Activated naive CD4-positive, alpha-beta T cell treated with Interleukin-2 at 50 U/mL for 16 hours (primary cell): Measurements from ENCODE around the gene NRXN3.

ENCODE experiments used
- DNase-seq: peaks from one replicate; pipeline ENCODE4 v3.0.0-alpha.2; 2020

The NRXN3 gene

DNA sequence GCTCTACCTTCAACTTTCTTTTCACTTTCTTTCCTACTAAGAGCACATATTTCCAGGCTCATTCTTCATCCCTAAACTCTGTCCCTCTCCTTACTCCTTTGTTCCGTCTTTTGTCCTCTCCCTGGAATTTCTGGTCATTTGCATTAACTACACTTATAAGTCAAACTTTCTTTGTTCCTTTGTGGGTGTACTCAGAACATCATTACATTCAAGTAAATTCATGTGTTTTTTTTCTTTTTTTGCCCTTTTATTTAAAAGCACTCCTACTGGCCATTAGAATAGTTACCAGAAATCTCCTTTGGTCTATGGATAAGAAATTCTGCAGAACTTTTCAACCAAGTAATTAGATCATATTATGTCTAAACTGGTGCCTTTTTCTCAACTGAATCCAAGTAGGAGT lies 1238.5 kb downstream of the NRXN3 start:
- no peak for DNase-seq

GRCh38 chr14:79411403-79412174 lies 1241.4 kb downstream of the NRXN3 start:
- no peak for DNase-seq

DNA sequence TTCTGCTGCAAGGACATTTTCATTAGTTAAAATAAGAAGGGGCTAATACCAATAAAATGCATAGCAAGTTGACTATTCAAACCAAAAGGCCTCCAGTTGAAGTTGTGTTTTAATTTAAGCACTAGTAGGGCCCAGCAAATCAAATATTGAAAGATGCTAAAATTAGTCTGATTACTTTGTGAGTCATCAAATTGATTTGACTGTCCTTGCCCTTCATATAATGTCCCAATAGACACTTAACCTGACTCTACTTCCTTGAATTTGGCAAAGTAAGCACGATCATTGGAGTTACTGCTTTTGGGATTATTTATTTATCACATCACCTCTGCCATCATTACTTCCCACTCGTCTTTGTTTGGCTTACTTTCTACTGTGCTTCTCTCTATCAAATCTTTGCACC lies 1242.6 kb downstream of the NRXN3 start:
- no peak for DNase-seq

DNA sequence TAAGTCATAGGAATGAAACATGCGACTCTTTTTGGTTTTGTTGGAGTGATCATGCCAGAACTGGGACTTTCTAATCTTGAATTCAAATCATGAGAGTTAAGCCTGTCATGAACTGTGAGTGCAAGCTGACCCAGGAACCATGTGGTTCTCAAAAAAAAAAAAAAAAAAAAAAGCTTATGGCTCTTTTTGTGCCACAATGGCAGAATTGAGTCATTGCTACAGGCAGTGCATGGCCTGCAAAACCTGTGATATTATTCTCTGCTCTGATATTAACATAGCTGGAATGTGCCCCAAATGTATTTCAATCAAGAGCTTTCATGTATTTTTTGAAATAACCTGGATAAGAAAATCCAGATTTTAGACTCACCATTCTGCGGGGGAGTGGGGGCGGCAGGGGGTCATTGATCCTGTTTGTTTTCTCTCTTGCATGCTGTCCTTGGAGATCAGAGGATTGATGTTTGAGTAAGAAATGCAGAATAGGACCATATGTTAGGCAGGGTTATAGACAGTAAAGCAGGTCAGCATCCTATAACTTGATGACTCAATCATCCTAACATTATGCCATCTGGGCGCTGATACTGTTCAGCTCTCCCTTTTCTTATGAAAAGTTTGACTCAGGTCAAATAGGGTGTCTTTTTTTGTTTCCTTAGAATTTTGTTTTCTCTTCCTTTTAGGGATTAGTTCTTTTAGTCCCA lies 1243.7 kb downstream of the NRXN3 start:
- DNase-seq: no peak

DNA sequence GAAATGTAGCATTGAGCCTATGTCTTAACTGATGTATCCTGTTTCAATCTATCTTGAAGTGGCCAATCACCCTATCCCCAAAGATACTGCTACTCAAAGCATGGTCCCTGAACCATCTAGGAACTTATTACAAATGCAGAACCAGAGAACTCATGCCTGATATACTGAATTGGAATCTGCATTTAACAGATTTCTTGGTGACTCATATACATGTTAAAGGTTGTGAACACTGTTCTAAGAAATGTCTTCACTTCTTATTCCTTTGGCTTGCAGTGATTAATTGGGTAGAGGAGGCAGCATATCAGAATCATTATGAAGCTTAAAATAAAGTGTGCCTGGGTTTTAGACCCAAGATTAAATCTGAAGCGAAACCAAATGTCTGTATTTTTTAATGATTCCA lies 1245.6 kb downstream of the NRXN3 start:
- no peak for DNase-seq

- no peak for DNase-seq
These were observed 1247.8 kb downstream of the NRXN3 start for GRCh38 chr14:79417961-79418360.

- DNase-seq: no peak
These were observed 1248.7 kb downstream of the NRXN3 start for GRCh38 chr14:79418649-79419415.

DNA sequence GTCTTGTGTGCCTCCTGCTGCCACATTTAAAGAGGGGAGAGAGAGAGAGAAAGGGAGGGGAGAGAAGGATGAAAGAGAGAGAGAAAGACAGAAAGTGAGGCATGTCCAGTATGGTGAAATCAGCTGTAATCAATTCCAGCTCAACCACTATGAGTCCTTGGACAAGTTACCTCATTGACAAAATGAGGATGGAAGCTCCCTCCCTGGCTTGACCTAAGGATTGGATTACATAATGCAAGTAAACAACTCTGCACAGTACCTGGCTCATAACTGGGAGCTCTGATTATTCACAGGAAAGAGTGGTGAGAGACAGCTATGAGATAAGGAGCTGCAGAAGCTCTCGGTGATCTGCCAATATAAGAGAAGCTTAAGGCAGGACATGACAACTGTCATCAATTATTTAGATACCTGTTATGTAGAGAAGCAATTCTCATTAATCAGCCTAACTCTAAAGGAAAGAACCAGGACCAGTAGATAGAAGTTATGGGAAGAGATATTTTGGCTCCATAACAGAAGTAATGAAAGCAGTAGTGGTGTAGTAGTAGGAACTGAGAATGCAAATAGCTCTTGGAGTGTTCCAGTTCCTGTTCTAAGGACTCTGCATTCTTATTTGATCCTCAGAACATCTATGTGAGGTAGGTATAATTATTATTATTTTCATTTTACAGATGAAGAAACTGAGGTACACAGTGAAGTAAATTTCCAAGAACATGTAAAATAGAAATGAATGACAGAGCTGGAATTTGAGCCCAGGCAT lies 1249.6 kb downstream of the NRXN3 start:
- no peak for DNase-seq

GRCh38 chr14:79420725-79421124 lies 1250.6 kb downstream of the NRXN3 start:
- DNase-seq: no peak

DNA sequence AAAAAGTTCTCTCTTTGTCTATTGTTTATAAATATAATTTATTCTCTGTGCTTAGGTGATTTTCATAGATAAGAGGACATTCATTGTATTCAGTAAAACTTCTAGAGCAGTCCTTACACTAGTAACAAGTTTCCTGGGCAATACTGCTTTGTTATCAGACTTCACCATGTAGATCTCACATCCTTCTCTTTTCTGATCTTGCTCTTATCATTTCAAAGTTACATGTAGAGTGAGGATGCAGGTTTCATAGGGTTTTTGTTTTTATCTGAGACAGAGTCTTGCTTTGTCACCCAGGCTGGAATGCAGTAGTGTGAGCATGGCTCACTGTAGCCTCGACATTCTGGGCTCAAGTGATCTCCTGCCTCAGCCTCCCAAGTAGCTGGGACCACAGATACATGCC lies 1251.6 kb downstream of the NRXN3 start:
- DNase-seq: no peak

DNA sequence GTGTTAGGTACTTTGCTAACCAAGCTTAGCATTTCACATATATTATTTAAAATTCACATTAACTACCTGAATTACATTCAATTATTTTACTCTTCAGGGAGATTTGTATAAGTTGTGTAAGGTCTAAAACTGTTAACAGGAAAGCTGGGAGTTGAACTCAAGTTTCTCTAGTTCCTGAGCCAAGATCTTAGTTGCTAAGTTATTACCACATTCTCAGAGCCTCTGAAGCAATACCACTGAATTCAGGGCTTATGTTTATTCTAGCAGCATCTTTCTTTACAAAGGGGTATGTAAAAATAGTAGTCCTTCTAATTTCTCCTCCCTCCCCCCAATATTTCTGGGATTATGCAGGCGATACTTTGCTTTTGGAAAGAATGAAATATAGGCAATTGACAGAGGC lies 1254.3 kb downstream of the NRXN3 start:
- no peak for DNase-seq

DNA sequence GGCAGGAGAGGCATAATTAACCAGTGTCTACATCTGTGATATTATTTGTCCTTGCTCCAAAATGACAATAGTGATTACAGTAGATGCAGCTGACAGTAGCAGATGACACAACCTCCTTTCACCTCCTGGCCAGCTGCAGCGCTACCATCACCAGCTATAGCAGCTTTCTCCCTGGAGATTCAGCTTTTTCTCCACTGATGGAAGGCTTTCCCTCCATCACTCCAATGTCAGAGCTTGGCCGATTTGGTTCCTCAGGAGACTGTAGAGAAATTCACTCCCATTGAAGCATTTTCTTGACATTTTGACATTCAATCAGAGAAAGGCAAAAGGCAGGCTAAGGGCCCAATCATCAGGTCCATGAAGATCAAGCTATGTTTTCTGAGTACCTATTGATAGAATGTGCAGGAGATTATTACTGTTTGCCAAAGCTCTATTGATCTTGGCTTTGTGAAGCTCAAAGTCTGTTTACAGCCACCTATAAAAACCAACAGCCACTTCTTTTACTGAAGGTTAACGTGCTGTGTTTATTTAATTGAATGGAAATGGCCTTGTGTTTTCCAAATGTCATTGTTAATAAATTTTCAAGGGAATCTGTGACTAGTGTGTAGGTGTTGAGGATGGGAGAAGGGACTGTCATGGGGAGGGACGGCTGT lies 1256.1 kb downstream of the NRXN3 start:
- DNase-seq: no peak

DNA sequence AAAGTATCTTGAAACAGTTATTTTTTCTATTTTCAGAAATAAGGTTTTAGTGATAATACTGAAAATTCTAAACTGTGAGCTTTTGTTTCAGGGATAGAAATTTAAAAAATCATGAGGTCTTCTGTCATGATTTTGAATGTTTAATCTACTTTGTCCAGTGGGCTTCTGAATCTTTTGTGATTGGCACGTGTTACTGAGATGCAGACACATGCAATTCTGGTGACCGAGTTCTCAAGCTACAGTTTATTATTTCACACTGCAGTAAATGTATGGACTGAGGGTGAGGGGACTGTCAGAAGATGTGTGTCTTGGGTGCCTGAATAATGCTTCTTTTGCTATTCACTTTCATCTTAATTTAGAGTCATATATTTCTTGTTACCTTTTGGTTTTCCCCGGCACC lies 1262.5 kb downstream of the NRXN3 start:
- no peak for DNase-seq

DNA sequence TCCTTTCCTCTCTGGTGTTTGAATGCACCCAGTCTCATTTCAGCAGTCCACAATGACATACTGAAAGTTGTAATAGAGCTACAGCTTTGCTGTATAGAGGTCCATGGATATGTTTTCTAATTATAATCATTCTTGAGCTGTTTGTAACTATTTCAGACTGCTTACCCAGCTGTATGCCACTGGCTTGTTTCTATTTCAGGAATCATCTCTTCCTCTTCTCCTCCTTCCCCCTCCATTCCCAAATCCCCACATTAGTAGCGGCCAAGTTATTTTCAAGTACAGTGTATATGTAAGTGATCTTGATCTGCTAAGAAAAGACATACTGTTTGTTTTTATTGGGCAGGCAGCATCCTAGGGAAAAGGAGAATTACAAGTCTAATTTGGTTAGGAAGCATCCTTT lies 1266.2 kb downstream of the NRXN3 start:
- no peak for DNase-seq

DNA sequence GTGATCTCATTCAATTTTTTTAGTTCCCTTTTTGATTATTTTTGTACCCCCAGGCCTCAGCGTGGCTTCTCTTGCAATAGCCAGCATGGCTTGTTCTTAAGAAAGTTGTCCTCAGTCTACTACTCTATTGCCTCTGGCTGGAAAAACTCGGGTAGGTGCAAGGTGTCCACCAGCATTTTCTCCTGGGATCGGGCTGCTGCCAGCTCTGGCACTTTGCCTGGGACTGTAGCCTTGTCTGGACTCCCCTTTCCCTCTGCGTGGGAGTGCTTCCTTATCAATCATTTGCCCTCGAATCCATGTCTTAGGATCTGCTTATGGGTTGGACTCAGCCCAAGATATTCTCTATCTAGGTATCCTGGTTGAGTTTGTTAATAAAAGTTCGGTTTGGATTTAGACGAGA lies 1267.8 kb downstream of the NRXN3 start:
- DNase-seq: no peak

DNA sequence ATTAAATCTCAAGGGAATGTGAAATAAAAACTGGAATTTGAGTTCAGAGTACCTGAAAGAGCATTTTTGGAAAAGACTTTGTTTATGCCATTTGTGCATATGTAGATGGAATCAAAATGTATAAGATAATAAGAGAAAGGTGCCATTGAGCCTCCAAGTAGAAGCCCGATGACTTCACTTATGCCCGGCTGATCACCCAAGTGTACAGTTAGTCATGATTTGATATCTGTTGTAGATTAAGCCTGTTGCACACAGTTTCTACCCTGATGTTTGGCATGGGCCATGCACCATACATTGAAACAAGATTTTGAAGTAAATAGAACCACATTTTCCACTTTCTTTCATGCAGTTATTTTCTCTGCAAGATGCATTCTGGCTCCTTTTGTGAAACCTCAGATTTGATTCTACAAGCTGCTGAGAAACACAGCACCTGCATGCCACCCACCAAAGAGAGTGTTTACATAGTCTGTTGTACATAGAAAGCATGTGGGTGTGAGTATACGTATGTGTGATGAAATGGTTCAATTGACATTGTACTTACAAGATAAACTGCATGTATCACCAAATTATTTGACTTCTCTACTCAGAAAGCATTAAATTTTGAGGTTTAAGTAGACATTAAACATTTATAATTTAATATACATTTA lies 1268.6 kb downstream of the NRXN3 start:
- no peak for DNase-seq

GRCh38 chr14:79442786-79443185 lies 1272.6 kb downstream of the NRXN3 start:
- no peak for DNase-seq

DNA sequence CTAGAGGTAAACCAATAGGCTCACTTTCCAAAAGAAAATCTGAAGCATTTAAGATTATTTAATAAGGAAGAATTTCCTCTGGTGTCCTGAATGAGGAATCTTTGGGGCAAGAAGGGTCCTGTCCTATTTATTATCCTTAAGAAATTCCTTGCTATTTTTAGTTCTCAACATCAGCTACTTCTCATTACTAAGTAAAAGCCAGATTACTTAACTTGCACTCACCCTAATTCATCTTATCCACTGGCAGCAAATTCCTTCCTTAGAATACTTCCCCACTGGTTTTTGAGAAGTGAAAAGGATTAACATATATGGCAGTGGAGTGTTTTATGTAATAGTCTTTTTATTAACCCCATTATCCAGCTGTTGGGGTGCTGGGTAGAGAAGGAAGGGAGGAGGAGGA lies 1273.4 kb downstream of the NRXN3 start:
- DNase-seq: no peak

GRCh38 chr14:79448960-79449359 lies 1278.8 kb downstream of the NRXN3 start:
- no peak for DNase-seq

GRCh38 chr14:79451601-79452000 lies 1281.4 kb downstream of the NRXN3 start:
- DNase-seq: no peak

DNA sequence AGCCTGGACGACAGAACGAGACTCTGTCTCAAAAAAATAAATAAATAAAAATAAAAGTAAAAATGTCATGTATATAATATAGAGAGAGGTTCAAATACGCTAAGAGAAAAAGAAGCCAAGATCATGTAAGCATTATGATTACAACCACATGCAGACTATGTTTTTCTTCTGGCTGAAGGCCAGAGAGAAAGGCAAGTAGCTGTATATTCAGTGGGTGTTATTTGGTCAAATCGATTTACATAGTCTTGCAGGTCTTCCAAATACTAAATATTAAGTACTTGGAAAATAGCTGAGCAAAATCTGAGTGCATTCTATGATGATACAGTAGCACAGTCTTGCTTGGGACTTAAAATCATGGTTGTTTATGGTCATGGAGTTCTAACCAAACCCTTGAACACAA lies 1283.1 kb downstream of the NRXN3 start:
- no peak for DNase-seq

- no peak for DNase-seq
These were observed 1294.3 kb downstream of the NRXN3 start for GRCh38 chr14:79464468-79464867.
